GM12878 (cell line): ENCODE data around the gene ALDH1A1.

Source experiments
- CREM ChIP-seq: IDR thresholded peaks from 2 replicates; pipeline ENCODE4 v1.6.1; 2014; ENCODE audit warnings: antibody characterized with exemption, low read depth
- GABPA ChIP-seq: IDR thresholded peaks from 2 replicates; pipeline ENCODE4 v1.6.1; 2014; ENCODE audit warnings: antibody characterized with exemption, low read depth, mild to moderate bottlenecking, inconsistent platforms
- KDM1A ChIP-seq: fragments of 200-600 bp; sonication (generic); IDR thresholded peaks from 2 replicates; pipeline ENCODE4 v1.6.1; 2016; ENCODE audit warnings: borderline replicate concordance
- NR2C2 ChIP-seq: IDR thresholded peaks from 2 replicates; pipeline ENCODE4 v1.6.1; 2011; ENCODE audit warnings: borderline replicate concordance, low read depth; ENCODE audit not compliant: control insufficient read depth, insufficient read length
- POLR2A ChIP-seq: IDR thresholded peaks from 2 replicates; pipeline ENCODE4 v1.6.1; 2011; ENCODE audit warnings: low read depth, mild to moderate bottlenecking, low read length
- POLR2AphosphoS5 ChIP-seq: IDR thresholded peaks from 2 replicates; pipeline ENCODE4 v1.6.1; 2011; ENCODE audit warnings: mild to moderate bottlenecking, low read length, inconsistent platforms
- TCF7 ChIP-seq: IDR thresholded peaks from 2 replicates; pipeline ENCODE4 v1.6.1; 2014; ENCODE audit warnings: antibody characterized with exemption, borderline replicate concordance
- TF ChIP-seq, protein P1 (sequence below): fragments of 450-650 bp; IDR thresholded peaks from 2 replicates; pipeline ENCODE4 v1.6.1; 2016; ENCODE audit warnings: mild to moderate bottlenecking
- TF ChIP-seq, protein P2 (sequence below): fragments of 450-650 bp; IDR thresholded peaks from 2 replicates; pipeline ENCODE4 v1.6.1; 2017; ENCODE audit warnings: mild to moderate bottlenecking
- TF ChIP-seq, protein P3 (sequence below): IDR thresholded peaks from 2 replicates; pipeline ENCODE4 v1.6.1; 2011; ENCODE audit warnings: low read depth, low read length, improper control_type of control experiment, borderline replicate concordance
- TF ChIP-seq, protein P4 (sequence below), 3 experiments: IDR thresholded peaks in 2 of 3; conservative IDR thresholded peaks in 1 of 3; 2 replicates each; pipeline ENCODE4 v1.5.1; 2011; ENCODE audit warnings: low read depth in 3 of 3, low read length in 3 of 3, mild to moderate bottlenecking in 3 of 3, control low read depth in 2 of 3, moderate library complexity in 2 of 3, inconsistent platforms in 1 of 3, mixed read lengths in 1 of 3; ENCODE audit not compliant: control insufficient read depth in 2 of 3, insufficient read depth in 1 of 3; ENCODE audit errors: extremely low read depth in 1 of 3

DNA sequence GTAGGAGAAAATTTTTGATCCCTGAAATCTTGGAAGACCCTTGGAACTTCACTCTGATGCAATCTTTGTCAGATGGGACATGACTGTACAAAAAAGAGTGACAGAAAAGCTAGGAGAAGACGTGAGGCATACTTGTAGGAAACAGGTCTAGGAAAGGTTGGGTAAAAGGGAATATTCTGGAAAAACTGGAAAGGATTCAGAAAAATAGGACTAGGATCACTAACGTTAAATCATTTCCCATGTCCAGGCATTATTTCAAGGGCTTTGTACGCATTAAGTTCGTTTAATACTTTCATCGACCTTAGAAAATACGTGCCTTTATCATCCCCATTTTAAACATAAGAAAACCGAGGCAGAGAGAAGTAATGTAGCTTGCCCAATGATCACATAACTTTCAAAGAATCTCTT, 2.9 kb downstream of the ALDH1A1 start:
- TF ChIP-seq POLR2AphosphoS5 (no peak), POLR2A (no peak), CREM (no peak), KDM1A (no peak), TCF7 (no peak), NR2C2 (no peak), GABPA (no peak)
- TF ChIP-seq, protein P1, sequence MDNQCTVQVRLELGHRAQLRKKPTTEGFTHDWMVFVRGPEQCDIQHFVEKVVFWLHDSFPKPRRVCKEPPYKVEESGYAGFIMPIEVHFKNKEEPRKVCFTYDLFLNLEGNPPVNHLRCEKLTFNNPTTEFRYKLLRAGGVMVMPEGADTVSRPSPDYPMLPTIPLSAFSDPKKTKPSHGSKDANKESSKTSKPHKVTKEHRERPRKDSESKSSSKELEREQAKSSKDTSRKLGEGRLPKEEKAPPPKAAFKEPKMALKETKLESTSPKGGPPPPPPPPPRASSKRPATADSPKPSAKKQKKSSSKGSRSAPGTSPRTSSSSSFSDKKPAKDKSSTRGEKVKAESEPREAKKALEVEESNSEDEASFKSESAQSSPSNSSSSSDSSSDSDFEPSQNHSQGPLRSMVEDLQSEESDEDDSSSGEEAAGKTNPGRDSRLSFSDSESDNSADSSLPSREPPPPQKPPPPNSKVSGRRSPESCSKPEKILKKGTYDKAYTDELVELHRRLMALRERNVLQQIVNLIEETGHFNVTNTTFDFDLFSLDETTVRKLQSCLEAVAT = no peak
- TF ChIP-seq, protein P2, sequence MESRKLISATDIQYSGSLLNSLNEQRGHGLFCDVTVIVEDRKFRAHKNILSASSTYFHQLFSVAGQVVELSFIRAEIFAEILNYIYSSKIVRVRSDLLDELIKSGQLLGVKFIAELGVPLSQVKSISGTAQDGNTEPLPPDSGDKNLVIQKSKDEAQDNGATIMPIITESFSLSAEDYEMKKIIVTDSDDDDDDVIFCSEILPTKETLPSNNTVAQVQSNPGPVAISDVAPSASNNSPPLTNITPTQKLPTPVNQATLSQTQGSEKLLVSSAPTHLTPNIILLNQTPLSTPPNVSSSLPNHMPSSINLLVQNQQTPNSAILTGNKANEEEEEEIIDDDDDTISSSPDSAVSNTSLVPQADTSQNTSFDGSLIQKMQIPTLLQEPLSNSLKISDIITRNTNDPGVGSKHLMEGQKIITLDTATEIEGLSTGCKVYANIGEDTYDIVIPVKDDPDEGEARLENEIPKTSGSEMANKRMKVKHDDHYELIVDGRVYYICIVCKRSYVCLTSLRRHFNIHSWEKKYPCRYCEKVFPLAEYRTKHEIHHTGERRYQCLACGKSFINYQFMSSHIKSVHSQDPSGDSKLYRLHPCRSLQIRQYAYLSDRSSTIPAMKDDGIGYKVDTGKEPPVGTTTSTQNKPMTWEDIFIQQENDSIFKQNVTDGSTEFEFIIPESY = no peak
- TF ChIP-seq, protein P3, sequence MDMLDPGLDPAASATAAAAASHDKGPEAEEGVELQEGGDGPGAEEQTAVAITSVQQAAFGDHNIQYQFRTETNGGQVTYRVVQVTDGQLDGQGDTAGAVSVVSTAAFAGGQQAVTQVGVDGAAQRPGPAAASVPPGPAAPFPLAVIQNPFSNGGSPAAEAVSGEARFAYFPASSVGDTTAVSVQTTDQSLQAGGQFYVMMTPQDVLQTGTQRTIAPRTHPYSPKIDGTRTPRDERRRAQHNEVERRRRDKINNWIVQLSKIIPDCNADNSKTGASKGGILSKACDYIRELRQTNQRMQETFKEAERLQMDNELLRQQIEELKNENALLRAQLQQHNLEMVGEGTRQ = no peak
- TF ChIP-seq, protein P4, sequence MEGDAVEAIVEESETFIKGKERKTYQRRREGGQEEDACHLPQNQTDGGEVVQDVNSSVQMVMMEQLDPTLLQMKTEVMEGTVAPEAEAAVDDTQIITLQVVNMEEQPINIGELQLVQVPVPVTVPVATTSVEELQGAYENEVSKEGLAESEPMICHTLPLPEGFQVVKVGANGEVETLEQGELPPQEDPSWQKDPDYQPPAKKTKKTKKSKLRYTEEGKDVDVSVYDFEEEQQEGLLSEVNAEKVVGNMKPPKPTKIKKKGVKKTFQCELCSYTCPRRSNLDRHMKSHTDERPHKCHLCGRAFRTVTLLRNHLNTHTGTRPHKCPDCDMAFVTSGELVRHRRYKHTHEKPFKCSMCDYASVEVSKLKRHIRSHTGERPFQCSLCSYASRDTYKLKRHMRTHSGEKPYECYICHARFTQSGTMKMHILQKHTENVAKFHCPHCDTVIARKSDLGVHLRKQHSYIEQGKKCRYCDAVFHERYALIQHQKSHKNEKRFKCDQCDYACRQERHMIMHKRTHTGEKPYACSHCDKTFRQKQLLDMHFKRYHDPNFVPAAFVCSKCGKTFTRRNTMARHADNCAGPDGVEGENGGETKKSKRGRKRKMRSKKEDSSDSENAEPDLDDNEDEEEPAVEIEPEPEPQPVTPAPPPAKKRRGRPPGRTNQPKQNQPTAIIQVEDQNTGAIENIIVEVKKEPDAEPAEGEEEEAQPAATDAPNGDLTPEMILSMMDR (IDR thresholded peaks at IDR 0.05 in 2 of 3, conservative IDR thresholded peaks at IDR 0.05 in 1 of 3; ENCODE audit: control insufficient read depth in 2 of 3, extremely low read depth in 1 of 3, insufficient read depth in 1 of 3, low read depth in 3 of 3, low read length in 3 of 3) = no peak
